ENCODE results near the gene LRP1B.

DNA sequence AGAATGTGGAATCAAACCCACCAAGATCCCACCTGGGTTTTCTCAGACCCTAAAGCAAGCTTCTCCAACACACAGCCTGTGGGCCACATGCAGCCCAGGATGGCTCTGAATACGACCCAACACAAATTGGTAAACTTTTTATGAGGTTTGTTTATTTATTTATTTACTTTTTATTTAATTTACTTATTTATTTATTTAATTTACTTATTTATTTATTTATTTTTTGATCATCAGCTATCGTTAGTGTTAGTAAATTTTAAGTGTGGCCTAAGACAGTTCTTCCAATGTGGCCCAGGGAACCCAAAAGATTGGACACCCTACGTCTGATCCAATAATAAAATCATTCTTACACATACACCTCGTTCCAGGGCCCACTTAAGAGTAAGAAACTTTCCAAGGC lies 1451.1 kb downstream of the LRP1B start:
- TF ChIP-seq MAX (CRISPR knock-in tag; IDR thresholded peaks at IDR 0.05) (no peak), CTCF (IDR thresholded peaks at IDR 0.05) (no peak), OVOL2 (CRISPR knock-in tag; IDR thresholded peaks at IDR 0.05; ENCODE audit: borderline replicate concordance) (no peak), TEAD4 (CRISPR knock-in tag; IDR thresholded peaks at IDR 0.05) (no peak), HMGXB4 (CRISPR knock-in tag; IDR thresholded peaks at IDR 0.05) (no peak)
- TF ChIP-seq, protein P1, sequence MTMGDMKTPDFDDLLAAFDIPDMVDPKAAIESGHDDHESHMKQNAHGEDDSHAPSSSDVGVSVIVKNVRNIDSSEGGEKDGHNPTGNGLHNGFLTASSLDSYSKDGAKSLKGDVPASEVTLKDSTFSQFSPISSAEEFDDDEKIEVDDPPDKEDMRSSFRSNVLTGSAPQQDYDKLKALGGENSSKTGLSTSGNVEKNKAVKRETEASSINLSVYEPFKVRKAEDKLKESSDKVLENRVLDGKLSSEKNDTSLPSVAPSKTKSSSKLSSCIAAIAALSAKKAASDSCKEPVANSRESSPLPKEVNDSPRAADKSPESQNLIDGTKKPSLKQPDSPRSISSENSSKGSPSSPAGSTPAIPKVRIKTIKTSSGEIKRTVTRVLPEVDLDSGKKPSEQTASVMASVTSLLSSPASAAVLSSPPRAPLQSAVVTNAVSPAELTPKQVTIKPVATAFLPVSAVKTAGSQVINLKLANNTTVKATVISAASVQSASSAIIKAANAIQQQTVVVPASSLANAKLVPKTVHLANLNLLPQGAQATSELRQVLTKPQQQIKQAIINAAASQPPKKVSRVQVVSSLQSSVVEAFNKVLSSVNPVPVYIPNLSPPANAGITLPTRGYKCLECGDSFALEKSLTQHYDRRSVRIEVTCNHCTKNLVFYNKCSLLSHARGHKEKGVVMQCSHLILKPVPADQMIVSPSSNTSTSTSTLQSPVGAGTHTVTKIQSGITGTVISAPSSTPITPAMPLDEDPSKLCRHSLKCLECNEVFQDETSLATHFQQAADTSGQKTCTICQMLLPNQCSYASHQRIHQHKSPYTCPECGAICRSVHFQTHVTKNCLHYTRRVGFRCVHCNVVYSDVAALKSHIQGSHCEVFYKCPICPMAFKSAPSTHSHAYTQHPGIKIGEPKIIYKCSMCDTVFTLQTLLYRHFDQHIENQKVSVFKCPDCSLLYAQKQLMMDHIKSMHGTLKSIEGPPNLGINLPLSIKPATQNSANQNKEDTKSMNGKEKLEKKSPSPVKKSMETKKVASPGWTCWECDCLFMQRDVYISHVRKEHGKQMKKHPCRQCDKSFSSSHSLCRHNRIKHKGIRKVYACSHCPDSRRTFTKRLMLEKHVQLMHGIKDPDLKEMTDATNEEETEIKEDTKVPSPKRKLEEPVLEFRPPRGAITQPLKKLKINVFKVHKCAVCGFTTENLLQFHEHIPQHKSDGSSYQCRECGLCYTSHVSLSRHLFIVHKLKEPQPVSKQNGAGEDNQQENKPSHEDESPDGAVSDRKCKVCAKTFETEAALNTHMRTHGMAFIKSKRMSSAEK (CRISPR knock-in tag; IDR thresholded peaks at IDR 0.05; ENCODE audit: borderline replicate concordance) = no peak

Measured in WTC11 (cell line).